Thyroid gland (tissue), 4 donors: ENCODE results near the gene TREX2.

Source experiments
- CTCF ChIP-seq, 6 experiments: fragments of 200-600 bp in 3 of 6; fragments of 450-650 bp in 3 of 6; sonication (generic) in 3 of 6; IDR thresholded peaks; one replicate each; pipeline ENCODE4 v1.5.1; 2016 to 2019; ENCODE audit warnings: antibody characterized with exemption in 6 of 6, mild to moderate bottlenecking in 2 of 6, inconsistent platforms in 1 of 6, moderate library complexity in 1 of 6
- POLR2A ChIP-seq, 2 donors: fragments of 450-650 bp; IDR thresholded peaks; one replicate each; pipeline ENCODE4 v1.6.1; 2017; ENCODE audit warnings: antibody characterized with exemption in 2 of 2, mild to moderate bottlenecking in 2 of 2, moderate library complexity in 1 of 2

GRCh38 chrX:153464116-153464515, 18.3 kb upstream of the TREX2 start:
- TF ChIP-seq CTCF (IDR thresholded peaks at IDR 0.05): no peak
- TF ChIP-seq POLR2A (IDR thresholded peaks at IDR 0.05): no peak
